Measurements from ENCODE around the gene SPARC. TPM values are rescaled to one million over a fixed set of nuclear protein-coding genes. Genes with fewer than 3 reads are reported as not detected.
"Not testable (repeated sequence)": the region's sequence is repeated elsewhere in the genome, so short reads cannot be mapped to it uniquely, and the experiment has no call there.

The SPARC gene
- total RNA-seq, 6 donors from 2014 or later = 234 to 1,553 (median 581) TPM

DNA sequence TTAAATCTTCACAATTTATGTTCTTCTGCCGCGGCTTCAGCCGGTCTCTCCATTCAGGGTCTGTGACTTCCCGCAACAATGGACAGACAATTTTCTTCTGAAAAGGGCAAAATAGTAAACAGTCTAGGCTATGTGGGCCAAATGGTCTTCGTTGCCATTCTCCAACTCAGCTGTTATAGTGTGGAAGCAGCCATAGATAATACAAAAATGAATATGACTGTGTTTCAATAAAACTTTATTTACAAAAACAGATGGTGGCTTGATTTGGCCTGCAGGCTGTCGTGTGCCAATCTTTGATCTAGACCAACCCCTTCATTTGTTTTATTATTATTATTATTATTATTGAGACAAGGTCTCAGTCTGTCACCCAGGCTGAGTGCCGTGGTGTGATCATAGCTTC, 43.7 kb upstream of the SPARC start:
- no peak for ATAC-seq (ENCODE audit: low FRiP score in 2 of 2)
- TF ChIP-seq, protein P1, sequence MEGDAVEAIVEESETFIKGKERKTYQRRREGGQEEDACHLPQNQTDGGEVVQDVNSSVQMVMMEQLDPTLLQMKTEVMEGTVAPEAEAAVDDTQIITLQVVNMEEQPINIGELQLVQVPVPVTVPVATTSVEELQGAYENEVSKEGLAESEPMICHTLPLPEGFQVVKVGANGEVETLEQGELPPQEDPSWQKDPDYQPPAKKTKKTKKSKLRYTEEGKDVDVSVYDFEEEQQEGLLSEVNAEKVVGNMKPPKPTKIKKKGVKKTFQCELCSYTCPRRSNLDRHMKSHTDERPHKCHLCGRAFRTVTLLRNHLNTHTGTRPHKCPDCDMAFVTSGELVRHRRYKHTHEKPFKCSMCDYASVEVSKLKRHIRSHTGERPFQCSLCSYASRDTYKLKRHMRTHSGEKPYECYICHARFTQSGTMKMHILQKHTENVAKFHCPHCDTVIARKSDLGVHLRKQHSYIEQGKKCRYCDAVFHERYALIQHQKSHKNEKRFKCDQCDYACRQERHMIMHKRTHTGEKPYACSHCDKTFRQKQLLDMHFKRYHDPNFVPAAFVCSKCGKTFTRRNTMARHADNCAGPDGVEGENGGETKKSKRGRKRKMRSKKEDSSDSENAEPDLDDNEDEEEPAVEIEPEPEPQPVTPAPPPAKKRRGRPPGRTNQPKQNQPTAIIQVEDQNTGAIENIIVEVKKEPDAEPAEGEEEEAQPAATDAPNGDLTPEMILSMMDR (IDR thresholded peaks at IDR 0.05) = no peak
- Histone ChIP-seq H3K27me3 (no peaks in the 10 kb centered on the region), H3K4me1 (no peaks in the 10 kb centered on the region), H3K4me3 (no peak overlapping the region), H3K36me3 (no peaks in the 10 kb centered on the region), H3K9me3 (peaks cover 0 to 8% (median 0%) of the 10 kb centered on the region in 4 donors), H3K27ac (no peak overlapping the region)
- DNase-seq = no peak
- 93 to 96% methylated on average over 7 of the region's 7 CpGs for WGBS, 2 donors

GRCh38 chr5:151729597-151729996, 42.9 kb upstream of the SPARC start:
- not testable (repeated sequence) for H3K4me3 ChIP-seq; H3K27ac ChIP-seq; H3K9me3 ChIP-seq; H3K36me3 ChIP-seq; DNase-seq; H3K27me3 ChIP-seq; H3K4me1 ChIP-seq; ATAC-seq (ENCODE audit: low FRiP score in 2 of 2)
- 74 to 88% methylated on average over 5 of the region's 5 CpGs for WGBS, 2 donors

DNA sequence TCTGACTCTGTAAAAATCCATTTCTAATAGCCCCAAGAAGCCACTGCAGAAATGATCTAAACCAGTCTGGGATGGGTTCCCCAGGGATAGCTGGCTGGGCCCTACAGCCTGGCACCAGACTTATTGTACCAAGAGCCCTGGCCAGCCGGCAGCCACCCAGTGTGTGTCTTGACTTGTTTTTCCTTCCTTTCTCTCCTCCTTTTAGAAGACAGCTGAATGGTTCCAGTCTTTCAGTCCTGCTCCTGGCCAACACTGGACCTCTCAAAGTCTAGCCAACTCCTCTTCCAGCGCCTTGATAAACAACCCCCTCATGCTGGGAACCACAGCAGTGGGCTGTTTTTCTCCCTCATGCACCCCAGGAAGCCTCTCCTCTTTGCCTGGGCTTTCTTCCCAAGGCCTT, 37.6 kb upstream of the SPARC start:
- Histone ChIP-seq H3K36me3 (no peaks in the 10 kb centered on the region), H3K9me3 (no peaks in the 10 kb centered on the region), H3K27ac (no peak overlapping the region), H3K4me1 (peaks cover 3 to 5% (median 4%) of the 10 kb centered on the region in 4 donors), H3K27me3 (no peaks in the 10 kb centered on the region), H3K4me3 (no peak overlapping the region)
- 90 to 93% methylated on average over 2 of the region's 2 CpGs for WGBS, 2 donors
- TF ChIP-seq, protein P1 (IDR thresholded peaks at IDR 0.05) = no peak
- TF ChIP-seq POLR2AphosphoS5 (IDR thresholded peaks at IDR 0.05) (no peak), POLR2A (IDR thresholded peaks at IDR 0.05) (no peak), EP300 (IDR thresholded peaks at IDR 0.05) (no peak)
- no peak for ATAC-seq (ENCODE audit: low FRiP score in 2 of 2)
- DNase-seq = no peak

- no peak for ATAC-seq (ENCODE audit: low FRiP score in 2 of 2)
- DNase-seq = no peak
- Histone ChIP-seq H3K27ac (no peak overlapping the region), H3K36me3 (no peaks in the 10 kb centered on the region), H3K4me1 (peaks cover 8 to 18% (median 14%) of the 10 kb centered on the region in 4 donors), H3K9me3 (no peaks in the 10 kb centered on the region), H3K4me3 (no peak overlapping the region), H3K27me3 (no peaks in the 10 kb centered on the region)
- TF ChIP-seq, protein P1 (IDR thresholded peaks at IDR 0.05) = no peak
- TF ChIP-seq POLR2AphosphoS5 (IDR thresholded peaks at IDR 0.05) = no peak
- no peak for TF ChIP-seq POLR2A (IDR thresholded peaks at IDR 0.05)
- TF ChIP-seq EP300 (IDR thresholded peaks at IDR 0.05) = no peak
Observed at GRCh38 chr5:151722546-151722945, 35.8 kb upstream of the SPARC start.

DNA sequence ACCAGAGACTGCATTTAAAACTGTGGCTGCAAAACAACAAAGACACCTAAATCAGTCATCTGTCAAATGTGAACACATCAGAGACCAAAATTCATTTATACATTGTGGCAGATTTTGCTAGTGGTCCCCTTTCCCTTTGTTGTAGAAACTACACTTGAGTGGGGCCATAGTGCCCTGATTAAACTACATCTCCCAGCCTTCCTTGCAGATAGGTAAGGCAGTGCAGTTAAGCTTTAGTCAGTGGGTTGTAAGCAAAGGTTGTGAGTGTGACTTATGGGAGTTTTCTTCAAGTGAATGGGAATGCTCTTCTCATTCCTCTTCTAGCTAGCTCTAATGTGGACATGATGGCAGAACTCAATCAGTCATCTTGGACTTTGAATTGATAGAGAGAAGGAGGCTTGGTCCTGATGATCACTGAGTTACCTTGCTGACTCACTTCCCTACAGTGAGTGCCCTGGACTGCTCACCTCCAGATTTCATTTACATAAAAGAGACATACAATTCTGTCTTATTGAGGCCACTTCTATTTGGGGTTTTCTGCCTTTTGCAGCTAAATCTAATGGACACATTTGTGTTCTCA, 35.2 kb upstream of the SPARC start:
- H3K36me3 ChIP-seq = no peaks in the 10 kb centered on the region
- no peak for TF ChIP-seq POLR2AphosphoS5 (IDR thresholded peaks at IDR 0.05)
- TF ChIP-seq, protein P1 (IDR thresholded peaks at IDR 0.05) = no peak
- H3K4me1 ChIP-seq = peaks cover 8 to 22% (median 19%) of the 10 kb centered on the region in 4 donors
- no peaks in the 10 kb centered on the region for H3K27me3 ChIP-seq
- no peak overlapping the region for H3K27ac ChIP-seq
- no peaks in the 10 kb centered on the region for H3K9me3 ChIP-seq
- DNase-seq = no peak
- no peak overlapping the region for H3K4me3 ChIP-seq
- ATAC-seq (ENCODE audit: low FRiP score in 2 of 2) = no peak
